ENCODE measurements around the gene GYS2. TPM values are rescaled to one million over a fixed set of nuclear protein-coding genes. Genes with fewer than 3 reads are reported as not detected.
A peak's percentile ranks its signal among the peaks of the same experiment; 100 is the strongest.

The GYS2 gene
- total RNA-seq (under 1 TPM in 1 of 9 donors, not detected in 8; 0.35 TPM), polyA plus RNA-seq (under 1 TPM in 1 of 2 donors, not detected in 1; 0.04 TPM)
- long read RNA-seq, donor 1: 0 reads
- long read RNA-seq, donor 2: 0 reads
- long read RNA-seq, donor 3: 0 reads

DNA sequence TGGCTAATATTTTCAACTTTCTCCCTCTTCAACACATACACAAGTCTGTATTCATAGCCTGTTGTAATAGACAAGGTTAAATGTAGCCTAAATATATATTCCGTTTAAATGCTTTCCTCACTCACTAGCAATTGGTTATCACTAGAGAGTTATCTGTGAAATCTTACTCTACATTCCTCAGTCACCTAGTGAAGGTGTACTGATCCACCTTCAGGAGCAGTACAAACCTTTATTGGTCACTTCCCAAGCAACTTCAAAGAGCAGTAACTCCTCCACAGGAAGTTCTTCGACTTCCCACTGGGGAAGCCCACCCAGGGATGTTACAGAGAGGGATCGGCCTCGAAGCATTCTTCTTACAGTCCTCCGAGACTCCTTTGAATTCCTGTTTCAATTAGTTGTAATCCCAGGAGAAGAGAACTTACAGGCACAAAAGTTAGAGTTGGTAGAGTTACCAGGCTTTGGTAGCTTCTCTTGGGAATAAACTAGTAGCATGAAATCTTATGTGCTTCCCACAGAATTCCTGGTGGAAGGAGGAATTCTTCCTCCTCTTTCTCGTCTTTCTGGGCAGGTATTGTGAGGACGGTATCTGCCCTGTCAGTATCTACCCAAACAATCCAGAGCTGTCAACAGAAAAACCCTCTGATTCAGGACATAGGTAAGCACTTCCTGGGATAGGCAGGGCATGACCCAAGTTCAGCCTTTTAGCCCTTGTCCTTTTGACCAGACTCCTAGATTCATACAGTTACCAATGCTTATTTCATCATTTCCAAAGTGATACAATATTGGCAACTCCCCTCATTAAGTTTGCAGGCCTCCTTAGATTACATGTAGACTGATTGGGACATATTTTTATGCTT lies at the start of gene GYS2:
GYS2 (minus strand) TSS at position 603 of the 857 bp plus-strand sequence; CDS start at position 348, 255 bp downstream.
- DNase-seq (no peak), ATAC-seq (no peak)
- TF ChIP-seq POLR2A (IDR thresholded peaks at IDR 0.05): no peak
- TF ChIP-seq, protein P1, sequence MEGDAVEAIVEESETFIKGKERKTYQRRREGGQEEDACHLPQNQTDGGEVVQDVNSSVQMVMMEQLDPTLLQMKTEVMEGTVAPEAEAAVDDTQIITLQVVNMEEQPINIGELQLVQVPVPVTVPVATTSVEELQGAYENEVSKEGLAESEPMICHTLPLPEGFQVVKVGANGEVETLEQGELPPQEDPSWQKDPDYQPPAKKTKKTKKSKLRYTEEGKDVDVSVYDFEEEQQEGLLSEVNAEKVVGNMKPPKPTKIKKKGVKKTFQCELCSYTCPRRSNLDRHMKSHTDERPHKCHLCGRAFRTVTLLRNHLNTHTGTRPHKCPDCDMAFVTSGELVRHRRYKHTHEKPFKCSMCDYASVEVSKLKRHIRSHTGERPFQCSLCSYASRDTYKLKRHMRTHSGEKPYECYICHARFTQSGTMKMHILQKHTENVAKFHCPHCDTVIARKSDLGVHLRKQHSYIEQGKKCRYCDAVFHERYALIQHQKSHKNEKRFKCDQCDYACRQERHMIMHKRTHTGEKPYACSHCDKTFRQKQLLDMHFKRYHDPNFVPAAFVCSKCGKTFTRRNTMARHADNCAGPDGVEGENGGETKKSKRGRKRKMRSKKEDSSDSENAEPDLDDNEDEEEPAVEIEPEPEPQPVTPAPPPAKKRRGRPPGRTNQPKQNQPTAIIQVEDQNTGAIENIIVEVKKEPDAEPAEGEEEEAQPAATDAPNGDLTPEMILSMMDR (IDR thresholded peaks at IDR 0.05): no peak
- Histone ChIP-seq H3K27me3 (no peaks in the 10 kb centered on the region), H3K4me3 (no peak within 1 kb of the TSS), H3K9me3 (no peaks in the 10 kb centered on the region), H3K27ac (no peak within 1 kb of the TSS), H3K36me3 (no peaks in the 10 kb centered on the region), H3K4me1 (peaks cover 0 to 6% (median 0%) of the 10 kb centered on the region in 12 donors)
- WGBS, 4 donors: 62 to 65% (median 63%) methylated on average over 7 of the region's 7 CpGs
- intact Hi-C loops (cut with DNase I): loop anchor here in 6 of 10 donors (5.0 to 10.0 kb wide), 5 partner anchors 73 to 420 kb away; partner anchors contain the start of gene SPX (in 1 of the 6)

DNA sequence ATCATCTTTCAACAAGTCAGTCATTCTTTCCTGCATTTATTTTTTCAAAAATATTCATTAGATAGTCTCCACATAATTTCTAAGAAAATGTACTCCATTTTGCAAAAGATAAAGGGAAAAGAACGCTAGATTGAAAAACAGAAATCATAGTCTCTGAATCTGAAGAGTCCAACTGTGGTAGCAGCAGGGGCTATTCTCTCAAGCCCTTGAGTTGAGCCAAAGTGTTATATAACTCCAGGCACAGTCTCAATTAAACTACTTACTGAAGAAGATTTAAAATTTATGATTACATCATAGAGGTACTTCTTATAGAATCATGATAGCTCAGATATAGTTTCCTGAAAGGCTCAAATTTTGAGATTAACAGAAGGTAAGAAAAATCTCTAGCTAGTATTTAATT lies 47.2 kb upstream of the GYS2 start:
- no peak for TF ChIP-seq POLR2A (IDR thresholded peaks at IDR 0.05)
- TF ChIP-seq, protein P1 (IDR thresholded peaks at IDR 0.05): no peak
- H3K4me1 ChIP-seq: peaks cover 2 to 85% (median 39%) of the 10 kb centered on the region in 12 donors
- no peaks in the 10 kb centered on the region for H3K9me3 ChIP-seq
- no peak overlapping the region for H3K4me3 ChIP-seq
- no peak overlapping the region for H3K27ac ChIP-seq
- H3K27me3 ChIP-seq: no peaks in the 10 kb centered on the region
- ATAC-seq (no peak), DNase-seq (no peak)
- intact Hi-C loops (cut with DNase I): loop anchor here in 6 of 10 donors (10.0 kb wide), 3 partner anchors 127 to 157 kb away; partner anchors contain the start of genes SPX (in 3 of the 6), GOLT1B (in 2 of the 6) and RECQL (in 2 of the 6)
- peaks cover 0 to 75% (median 68%) of the 10 kb centered on the region in 9 donors for H3K36me3 ChIP-seq
- WGBS, 4 donors: 58 to 86% (median 79%) methylated on average over 1 of the region's 1 CpG

DNA sequence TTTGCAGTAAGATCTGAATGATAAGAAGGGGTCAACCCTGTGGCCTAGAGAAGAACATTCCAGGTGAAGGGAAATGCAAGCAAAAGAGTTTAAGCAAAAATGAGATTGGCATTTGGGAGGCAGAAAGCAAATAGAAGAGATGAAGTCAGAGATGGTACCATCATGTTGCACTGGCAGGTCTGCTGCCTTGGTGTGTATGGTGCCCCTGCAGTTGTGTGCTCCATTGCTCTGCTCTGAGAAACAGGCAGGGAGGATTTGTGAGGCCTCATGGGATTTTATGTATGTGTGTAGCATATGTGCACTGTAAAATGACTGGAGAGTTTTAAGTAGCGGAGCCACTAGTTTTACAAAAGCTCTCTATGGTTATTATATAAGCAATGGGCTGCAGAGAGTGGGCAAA lies 46.4 kb upstream of the GYS2 start:
- H3K9me3 ChIP-seq: no peaks in the 10 kb centered on the region
- no peak overlapping the region for H3K4me3 ChIP-seq
- H3K27ac ChIP-seq: peak overlapping the region in 2 of 12 donors; percentile 5 to 32
- TF ChIP-seq, protein P1 (IDR thresholded peaks at IDR 0.05): no peak
- TF ChIP-seq POLR2A (IDR thresholded peaks at IDR 0.05): no peak
- 91 to 100% (median 97%) methylated on average over 1 of the region's 1 CpG for WGBS, 4 donors
- intact Hi-C loops (cut with DNase I): loop anchor here in 6 of 10 donors (10.0 kb wide), 3 partner anchors 126 to 156 kb away; partner anchors contain the start of genes SPX (in 3 of the 6), GOLT1B (in 2 of the 6) and RECQL (in 2 of the 6)
- peaks cover 2 to 90% (median 38%) of the 10 kb centered on the region in 12 donors for H3K4me1 ChIP-seq
- peaks cover 0 to 83% (median 76%) of the 10 kb centered on the region in 9 donors for H3K36me3 ChIP-seq
- ATAC-seq (peak in 1 of 4 donors; percentile 8), DNase-seq (no peak)
- H3K27me3 ChIP-seq: no peaks in the 10 kb centered on the region

DNA sequence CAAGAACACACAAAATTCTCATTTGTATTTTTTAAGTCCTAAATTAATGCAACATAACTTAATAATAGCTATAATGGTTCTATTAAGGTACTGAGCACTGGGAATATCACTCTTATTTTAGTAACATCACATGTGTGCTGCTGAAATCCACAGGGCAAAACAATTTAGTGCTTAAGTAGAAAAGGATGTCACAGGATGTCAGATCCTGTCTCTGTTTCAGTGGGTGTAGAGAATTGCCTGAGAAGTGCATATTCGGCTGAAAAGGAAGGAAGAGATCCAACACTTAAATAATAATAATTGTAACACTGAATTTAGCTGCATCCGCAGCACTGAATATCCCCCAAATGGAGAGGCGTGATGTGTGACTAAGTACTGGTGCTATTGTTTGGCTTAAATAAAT lies 44.4 kb upstream of the GYS2 start:
- Histone ChIP-seq H3K9me3 (no peaks in the 10 kb centered on the region), H3K36me3 (peaks cover 0 to 95% (median 84%) of the 10 kb centered on the region in 9 donors), H3K27me3 (no peaks in the 10 kb centered on the region), H3K4me1 (peaks cover 2 to 87% (median 38%) of the 10 kb centered on the region in 12 donors), H3K27ac (peak overlapping the region in 6 of 12 donors; percentile 20 to 63 (median 42)), H3K4me3 (no peak overlapping the region)
- TF ChIP-seq, protein P1 (IDR thresholded peaks at IDR 0.05): no peak
- TF ChIP-seq POLR2A (IDR thresholded peaks at IDR 0.05): no peak
- DNase-seq: no peak
- peak in 1 of 4 donors; percentile 74 for ATAC-seq
- intact Hi-C loops (cut with DNase I): no loop called here
- 33 to 41% (median 37%) methylated on average over 3 of the region's 3 CpGs for WGBS, 4 donors
